WTC11 (cell line): ENCODE data around the gene NR3C2. TPM values are rescaled to one million over a fixed set of nuclear protein-coding genes. Genes with fewer than 3 reads are reported as not detected.

Source experiments
- ATAC-seq: fragments of 200-7000 bp; cut with Tn5 transposase; 2 replicates; pipeline ENCODE4 v1.10.0; 2021; ENCODE audit warnings: mild to moderate bottlenecking, moderate library complexity
- CTCF ChIA-PET: fragments of 300-600 bp; sonication (Branson Sonifier 250); formaldehyde crosslinking; loops from one replicate; lab custom pipeline; 2021; ENCODE audit warnings: antibody characterized with exemption; lab: Charles Lee
- POLR2A ChIA-PET: fragments of 350-600 bp; sonication (Branson Sonifier 250); formaldehyde crosslinking; loops from one replicate; lab custom pipeline; 2021; ENCODE audit warnings: antibody characterized with exemption; lab: Charles Lee
- DNase-seq: peaks from one replicate; pipeline ENCODE4 v3.0.0; 2021; ENCODE audit warnings: low spot score
- H3K27ac Mint-ChIP-seq: 2 replicates; pipeline ENCODE4 v1.8.0; 2021; ENCODE audit warnings: mixed read lengths
- H3K27me3 Mint-ChIP-seq: 2 replicates; pipeline ENCODE4 v1.8.0; 2021; ENCODE audit warnings: low read depth, mild to moderate bottlenecking, moderate library complexity, mixed read lengths
- H3K36me3 Mint-ChIP-seq: 2 replicates; pipeline ENCODE4 v1.8.0; 2021; ENCODE audit warnings: mixed read lengths
- H3K4me1 Mint-ChIP-seq: 2 replicates; pipeline ENCODE4 v1.8.0; 2022; ENCODE audit warnings: mixed read lengths
- H3K4me3 Mint-ChIP-seq: 2 replicates; pipeline ENCODE4 v1.8.0; 2021; ENCODE audit warnings: mild to moderate bottlenecking, moderate library complexity, mixed read lengths
- H3K9me3 Mint-ChIP-seq: 2 replicates; pipeline ENCODE4 v1.8.0; 2021; ENCODE audit warnings: mixed read lengths
- ARID4B ChIP-seq: sonication (generic); formaldehyde crosslinking; IDR thresholded peaks from 2 replicates; pipeline ENCODE4 v1.8.0; 2023; ENCODE audit warnings: missing genetic modification reagents, mild to moderate bottlenecking, borderline replicate concordance
- CBFB ChIP-seq: sonication (generic); formaldehyde crosslinking; IDR thresholded peaks from 2 replicates; pipeline ENCODE4 v1.8.1; 2022; ENCODE audit warnings: mild to moderate bottlenecking, low read depth, missing genetic modification reagents
- CDX4 ChIP-seq: fragments of 250-450 bp; sonication (Bioruptor Pico); IDR thresholded peaks from 2 replicates; pipeline ENCODE4 v1.9.0; 2021; ENCODE audit warnings: moderate library complexity, mild to moderate bottlenecking, inconsistent platforms, borderline replicate concordance
- CTCF ChIP-seq: fragments of 200-600 bp; IDR thresholded peaks from 2 replicates; pipeline ENCODE4 v1.8.0; 2022; ENCODE audit warnings: antibody characterized with exemption
- FOXP4 ChIP-seq: sonication (generic); formaldehyde crosslinking; IDR thresholded peaks from 2 replicates; pipeline ENCODE4 v1.8.0; 2022; ENCODE audit warnings: mild to moderate bottlenecking, missing genetic modification reagents
- GABPB1 ChIP-seq: sonication (generic); formaldehyde crosslinking; IDR thresholded peaks from 2 replicates; pipeline ENCODE4 v1.8.1; 2023; ENCODE audit warnings: mild to moderate bottlenecking, missing genetic modification reagents
- JUN ChIP-seq: sonication (generic); formaldehyde crosslinking; IDR thresholded peaks from 2 replicates; pipeline ENCODE4 v1.8.0; 2023; ENCODE audit warnings: mild to moderate bottlenecking, missing genetic modification reagents
- KAT7 ChIP-seq: sonication (generic); formaldehyde crosslinking; IDR thresholded peaks from 2 replicates; pipeline ENCODE4 v1.8.1; 2023; ENCODE audit warnings: missing genetic modification reagents, mild to moderate bottlenecking, borderline replicate concordance
- PRRX2 ChIP-seq: fragments of 250-450 bp; sonication (Bioruptor Pico); IDR thresholded peaks from 2 replicates; pipeline ENCODE4 v1.8.0; 2021; ENCODE audit warnings: mild to moderate bottlenecking
- RORB ChIP-seq: fragments of 250-450 bp; sonication (Bioruptor Pico); IDR thresholded peaks from 2 replicates; pipeline ENCODE4 v1.9.0; 2021; ENCODE audit warnings: mild to moderate bottlenecking
- TEAD1 ChIP-seq: sonication (generic); formaldehyde crosslinking; IDR thresholded peaks from 2 replicates; pipeline ENCODE4 v1.8.0; 2022; ENCODE audit warnings: mild to moderate bottlenecking, missing genetic modification reagents
- ZMAT4 ChIP-seq: fragments of 250-450 bp; sonication (Bioruptor Pico); IDR thresholded peaks from 2 replicates; pipeline ENCODE4 v1.9.0; 2021; ENCODE audit warnings: mild to moderate bottlenecking
- ZNF138 ChIP-seq: sonication (generic); formaldehyde crosslinking; conservative IDR thresholded peaks from 2 replicates; pipeline ENCODE4 v1.8.1; 2022; ENCODE audit warnings: mild to moderate bottlenecking, moderate library complexity, missing genetic modification reagents
- ZNF219 ChIP-seq: sonication (generic); formaldehyde crosslinking; IDR thresholded peaks from 2 replicates; pipeline ENCODE4 v1.8.0; 2023; ENCODE audit warnings: missing genetic modification reagents, mild to moderate bottlenecking, borderline replicate concordance
- ZNF317 ChIP-seq: sonication (generic); formaldehyde crosslinking; IDR thresholded peaks from 2 replicates; pipeline ENCODE4 v1.8.1; 2023; ENCODE audit warnings: low read depth, mild to moderate bottlenecking, moderate library complexity, missing genetic modification reagents, borderline replicate concordance
- total RNA-seq: library from RNA; stranded (reverse); gene quantifications from 3 replicates; pipeline ENCODE4 v1.2.3, GENCODE V29; 2021

Gene NR3C2
- total RNA-seq, 1 experiment from 2014 or later, result 2.8 TPM

GRCh38 chr4:148081745-148082144 lies 360.5 kb downstream of the NR3C2 start:
- peak; percentile 50 for ATAC-seq
- ChIA-PET POLR2A (no interaction called here), CTCF (interaction anchor here (0.8 to 1.2 kb wide), 3 partner anchors 10 to 22 kb away, joined by 3 to 4 read pairs (median 3); no protein-coding TSS in a partner anchor)
- no peaks in the 10 kb centered on the region; the same call in 1 of the 2 replicates for H3K27me3 Mint-ChIP-seq
- TF ChIP-seq GABPB1 (CRISPR knock-in tag) (no peak), CDX4 (CRISPR knock-in tag) (no peak), KAT7 (no peak), RORB (CRISPR knock-in tag) (no peak), PRRX2 (CRISPR knock-in tag) (no peak), CBFB (CRISPR knock-in tag) (no peak), ZNF138 (CRISPR knock-in tag) (no peak), CTCF (no peak), TEAD1 (CRISPR knock-in tag) (no peak), ARID4B (CRISPR knock-in tag) (no peak)
- no peak overlapping the region for H3K4me3 Mint-ChIP-seq
- H3K9me3 Mint-ChIP-seq, result peaks cover 6% of the 10 kb centered on the region; the same call in 1 of the 2 replicates
- H3K36me3 Mint-ChIP-seq, result peaks cover 2% of the 10 kb centered on the region; the same call in 1 of the 2 replicates
- DNase-seq, result no peak
- H3K4me1 Mint-ChIP-seq, result peaks cover 9% of the 10 kb centered on the region
- no peak overlapping the region for H3K27ac Mint-ChIP-seq

- POLR2A ChIA-PET, result no interaction called here
- peaks cover 9% of the 10 kb centered on the region for H3K9me3 Mint-ChIP-seq
- CTCF ChIA-PET, result interaction anchor here (0.8 to 1.0 kb wide), 2 partner anchors 10 to 21 kb away, joined by 3 to 4 read pairs; no protein-coding TSS in a partner anchor
- no peak overlapping the region for H3K4me3 Mint-ChIP-seq
- H3K36me3 Mint-ChIP-seq, result peaks cover 6% of the 10 kb centered on the region
- peaks cover 9% of the 10 kb centered on the region for H3K4me1 Mint-ChIP-seq
- ATAC-seq (no peak), DNase-seq (no peak)
- H3K27me3 Mint-ChIP-seq, result no peaks in the 10 kb centered on the region; the same call in 1 of the 2 replicates
- TF ChIP-seq FOXP4 (CRISPR knock-in tag) (no peak), ZNF317 (no peak), JUN (CRISPR knock-in tag) (no peak), ZNF219 (CRISPR knock-in tag) (no peak), ZMAT4 (CRISPR knock-in tag) (no peak)
- no peak overlapping the region for H3K27ac Mint-ChIP-seq
Observed at GRCh38 chr4:148081267-148081666, 360.9 kb downstream of the NR3C2 start.
